ENCODE data around the gene UST. TPM values are rescaled to one million over a fixed set of nuclear protein-coding genes. Genes with fewer than 3 reads are reported as not detected.
"Not testable (repeated sequence)": the region's sequence is repeated elsewhere in the genome, so short reads cannot be mapped to it uniquely, and the experiment has no call there.

Gene UST
- total RNA-seq, 1 donor from 2014 or later, result 17.1 TPM

GRCh38 chr6:148850964-148851363 is 104.1 kb downstream of the UST start:
- no peak for TF ChIP-seq CTCF (IDR thresholded peaks at IDR 0.05)
- H3K27ac Mint-ChIP-seq (ENCODE audit: unreplicated experiment), result no peak overlapping the region
- no peak overlapping the region for H3K4me3 Mint-ChIP-seq (ENCODE audit: unreplicated experiment)
- no peaks in the 10 kb centered on the region for H3K36me3 Mint-ChIP-seq (ENCODE audit: low read depth)
- H3K9me3 Mint-ChIP-seq (ENCODE audit: low read depth), result no peaks in the 10 kb centered on the region
- no peak for DNase-seq (ENCODE audit: low spot score)
- no peaks in the 10 kb centered on the region for H3K27me3 Mint-ChIP-seq (ENCODE audit: low read depth)
- peaks cover 28% of the 10 kb centered on the region for H3K4me1 Mint-ChIP-seq (ENCODE audit: low read depth)

GRCh38 chr6:148851683-148852556 is 105.1 kb downstream of the UST start:
- Mint-ChIP-seq H3K9me3 (ENCODE audit: low read depth) (no peaks in the 10 kb centered on the region), H3K4me3 (ENCODE audit: unreplicated experiment) (no peak overlapping the region), H3K36me3 (ENCODE audit: low read depth) (no peaks in the 10 kb centered on the region), H3K27me3 (ENCODE audit: low read depth) (no peaks in the 10 kb centered on the region), H3K4me1 (ENCODE audit: low read depth) (peaks cover 26% of the 10 kb centered on the region), H3K27ac (ENCODE audit: unreplicated experiment) (no peak overlapping the region)
- no peak for DNase-seq (ENCODE audit: low spot score)
- no peak for TF ChIP-seq CTCF (IDR thresholded peaks at IDR 0.05)

- TF ChIP-seq CTCF (IDR thresholded peaks at IDR 0.05), result no peak
- no peak overlapping the region for H3K4me3 Mint-ChIP-seq (ENCODE audit: unreplicated experiment)
- DNase-seq (ENCODE audit: low spot score), result no peak
- no peaks in the 10 kb centered on the region for H3K27me3 Mint-ChIP-seq (ENCODE audit: low read depth)
- no peak overlapping the region for H3K27ac Mint-ChIP-seq (ENCODE audit: unreplicated experiment)
- no peaks in the 10 kb centered on the region for H3K36me3 Mint-ChIP-seq (ENCODE audit: low read depth)
- H3K4me1 Mint-ChIP-seq (ENCODE audit: low read depth), result peaks cover 25% of the 10 kb centered on the region
- no peaks in the 10 kb centered on the region for H3K9me3 Mint-ChIP-seq (ENCODE audit: low read depth)
Observed at GRCh38 chr6:148852688-148853087, 105.9 kb downstream of the UST start.

- H3K9me3 Mint-ChIP-seq (ENCODE audit: low read depth); H3K36me3 Mint-ChIP-seq (ENCODE audit: low read depth); H3K27ac Mint-ChIP-seq (ENCODE audit: unreplicated experiment); DNase-seq (ENCODE audit: low spot score); H3K4me3 Mint-ChIP-seq (ENCODE audit: unreplicated experiment); H3K27me3 Mint-ChIP-seq (ENCODE audit: low read depth): not testable (repeated sequence)
- H3K4me1 Mint-ChIP-seq (ENCODE audit: low read depth), result peaks cover 26% of the 10 kb centered on the region
Observed at GRCh38 chr6:148853113-148853512, 106.3 kb downstream of the UST start.

GRCh38 chr6:148854096-148854495 is 107.3 kb downstream of the UST start:
- Mint-ChIP-seq H3K27me3 (ENCODE audit: low read depth) (no peaks in the 10 kb centered on the region), H3K36me3 (ENCODE audit: low read depth) (no peaks in the 10 kb centered on the region), H3K4me3 (ENCODE audit: unreplicated experiment) (no peak overlapping the region), H3K9me3 (ENCODE audit: low read depth) (no peaks in the 10 kb centered on the region), H3K27ac (ENCODE audit: unreplicated experiment) (no peak overlapping the region), H3K4me1 (ENCODE audit: low read depth) (peaks cover 25% of the 10 kb centered on the region)
- no peak for DNase-seq (ENCODE audit: low spot score)
- no peak for TF ChIP-seq CTCF (IDR thresholded peaks at IDR 0.05)

GRCh38 chr6:148854992-148855391 is 108.2 kb downstream of the UST start:
- TF ChIP-seq CTCF (IDR thresholded peaks at IDR 0.05), result no peak
- Mint-ChIP-seq H3K4me1 (ENCODE audit: low read depth) (peaks cover 24% of the 10 kb centered on the region), H3K9me3 (ENCODE audit: low read depth) (no peaks in the 10 kb centered on the region), H3K36me3 (ENCODE audit: low read depth) (no peaks in the 10 kb centered on the region), H3K27me3 (ENCODE audit: low read depth) (no peaks in the 10 kb centered on the region), H3K4me3 (ENCODE audit: unreplicated experiment) (no peak overlapping the region), H3K27ac (ENCODE audit: unreplicated experiment) (no peak overlapping the region)
- DNase-seq (ENCODE audit: low spot score), result no peak
